CD4-positive, alpha-beta T cell treated with Interleukin-12 subunit alpha and Interleukin-12 subunit beta, for 1 hour (primary cell): ENCODE data around the gene ABI1.

ENCODE experiments used
- DNase-seq: peaks from one replicate; pipeline ENCODE4 v3.0.0-alpha.2; 2020

The ABI1 gene

GRCh38 chr10:26703974-26704373 lies 156.8 kb downstream of the ABI1 start:
- no peak for DNase-seq

GRCh38 chr10:26703096-26703495 lies 157.7 kb downstream of the ABI1 start:
- no peak for DNase-seq

- DNase-seq: no peak
These were observed 159.7 kb downstream of the ABI1 start for GRCh38 chr10:26700884-26701630.

GRCh38 chr10:26699631-26700030 lies 161.1 kb downstream of the ABI1 start:
- DNase-seq: no peak

DNA sequence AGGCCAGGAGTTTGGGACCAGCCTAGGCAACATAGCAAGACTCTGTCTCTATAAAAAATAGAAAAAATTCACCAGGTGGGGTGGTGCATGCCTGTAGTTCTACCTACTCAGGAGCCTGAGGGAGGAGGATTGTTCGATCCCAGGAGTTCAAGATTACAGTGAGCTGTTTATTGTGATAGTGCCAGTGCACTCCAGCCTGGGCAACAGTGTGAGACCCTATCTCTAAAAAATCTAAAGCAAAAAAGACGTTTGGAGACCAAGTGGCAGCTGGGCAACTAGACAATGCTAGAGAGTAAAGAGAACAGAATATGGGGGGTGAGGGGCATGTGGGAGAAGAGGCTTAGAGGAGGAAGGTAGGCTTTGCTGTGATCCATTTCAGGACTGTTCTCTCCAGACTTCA lies 161.8 kb downstream of the ABI1 start:
- DNase-seq: no peak

- DNase-seq: no peak
These were observed 162.7 kb downstream of the ABI1 start for GRCh38 chr10:26697922-26698608.

DNA sequence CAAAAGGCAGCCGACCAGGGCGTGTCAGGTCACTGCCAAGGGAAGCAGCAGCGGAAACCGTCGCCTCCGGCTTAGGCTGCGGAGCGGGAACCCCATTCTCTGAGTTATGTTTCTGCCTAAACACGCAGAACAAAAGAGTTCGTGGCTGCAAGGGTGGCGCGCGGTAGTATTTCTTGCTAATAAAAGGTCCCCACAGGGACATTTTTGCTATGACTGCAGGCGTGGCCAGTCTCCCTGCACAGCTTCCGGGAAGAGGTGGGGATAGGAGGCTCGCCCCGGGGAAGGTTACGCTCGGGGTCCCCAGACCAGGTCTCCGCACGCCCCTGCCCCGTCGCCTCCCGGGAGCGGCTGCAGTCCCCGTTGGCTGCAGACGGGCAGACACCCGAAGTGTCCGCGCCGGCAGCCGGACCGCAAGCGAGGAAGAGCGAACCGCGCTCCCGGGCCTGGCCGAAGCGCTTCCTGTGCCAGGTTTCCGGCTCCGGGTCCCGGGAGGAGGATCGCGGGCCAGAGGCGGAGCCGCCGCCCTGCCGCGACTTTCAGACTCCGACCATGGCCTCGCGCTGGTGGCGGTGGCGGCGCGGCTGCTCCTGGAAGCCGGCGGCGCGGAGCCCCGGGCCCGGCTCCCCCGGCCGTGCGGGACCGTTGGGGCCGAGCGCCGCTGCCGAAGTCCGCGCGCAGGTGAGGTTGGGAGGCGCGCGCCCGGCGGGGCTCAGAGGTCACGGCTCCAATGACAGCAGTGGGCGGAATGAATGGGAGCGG lies 163.4 kb downstream of the ABI1 start, which contains the start of gene PDSS1:
Gene PDSS1 (plus strand): TSS at position 539 of the 759 bp plus-strand sequence. CDS start 11 bp downstream, at position 550.
- DNase-seq: peak; percentile 56

DNA sequence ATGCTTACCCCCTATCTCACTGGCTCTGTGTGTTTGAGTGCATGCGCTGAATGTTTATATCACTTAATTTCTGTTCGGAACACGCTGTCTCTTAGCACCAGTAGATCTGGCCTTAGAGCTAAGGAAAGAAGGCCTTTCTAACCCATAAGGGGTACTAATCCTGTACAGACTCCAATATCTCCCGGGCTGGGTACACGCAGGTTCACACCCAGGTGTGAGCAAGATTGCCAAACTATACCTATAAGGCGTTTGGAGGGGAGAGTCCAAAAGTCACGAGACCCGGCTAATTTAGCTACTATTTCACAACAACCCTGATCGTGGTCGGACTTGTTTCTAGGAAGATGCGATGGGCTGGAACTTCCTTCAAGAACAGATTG lies 164.0 kb downstream of the ABI1 start:
- DNase-seq: no peak
